HepG2 (cell line): Measurements from ENCODE around the gene CDC42EP5. TPM values are rescaled to one million over a fixed set of nuclear protein-coding genes. Genes with fewer than 3 reads are reported as not detected.
A peak's percentile ranks its signal among the peaks of the same experiment; 100 is the strongest.

Source experiments
- ARNT2 ChIP-seq: sonication (generic); formaldehyde crosslinking; IDR thresholded peaks from 2 replicates; pipeline ENCODE4 v1.8.0; 2022; ENCODE audit warnings: mild to moderate bottlenecking, low read depth, missing genetic modification reagents, moderate library complexity
- ATF7-NPFF ChIP-seq: sonication (generic); formaldehyde crosslinking; IDR thresholded peaks from 2 replicates; pipeline ENCODE4 v1.8.1; 2023; ENCODE audit warnings: mild to moderate bottlenecking, low read depth, missing genetic modification reagents, moderate library complexity
- CHCHD3 ChIP-seq: sonication (generic); formaldehyde crosslinking; IDR thresholded peaks from 2 replicates; pipeline ENCODE4 v1.8.0; 2022; ENCODE audit warnings: mild to moderate bottlenecking, missing genetic modification reagents, moderate library complexity
- FOXK2 ChIP-seq: fragments of 450-650 bp; IDR thresholded peaks from 2 replicates; pipeline ENCODE4 v1.6.1; 2016
- GATA4 ChIP-seq: sonication (generic); IDR thresholded peaks from 2 replicates; pipeline ENCODE4 v1.6.1; 2016; ENCODE audit warnings: antibody characterized with exemption, low read depth, borderline replicate concordance
- GATAD1 ChIP-seq: IDR thresholded peaks from 2 replicates; pipeline ENCODE4 v1.6.1; 2016; ENCODE audit warnings: missing genetic modification reagents, missing compliant biosample characterization
- HNF1B ChIP-seq: sonication (generic); formaldehyde crosslinking; IDR thresholded peaks from 2 replicates; pipeline ENCODE4 v1.5.1; 2020; ENCODE audit warnings: mild to moderate bottlenecking, moderate library complexity, missing genetic modification reagents
- HNRNPH1 ChIP-seq: fragments of 200-400 bp; formaldehyde crosslinking; optimal IDR thresholded peaks from 2 replicates; pipeline ENCODE3; 2017; ENCODE audit warnings: mild to moderate bottlenecking, low read depth, low read length
- HNRNPUL1 ChIP-seq: fragments of 200-400 bp; formaldehyde crosslinking; IDR thresholded peaks from 2 replicates; pipeline ENCODE4 v1.6.1; 2017; ENCODE audit warnings: low read depth, mild to moderate bottlenecking, low read length, moderate library complexity
- JUN ChIP-seq: sonication (generic); formaldehyde crosslinking; IDR thresholded peaks from 2 replicates; pipeline ENCODE4 v1.4.0; 2020; ENCODE audit warnings: mild to moderate bottlenecking, missing genetic modification reagents
- KDM5A ChIP-seq: fragments of 200-600 bp; sonication (generic); IDR thresholded peaks from 2 replicates; pipeline ENCODE4 v1.7.0; 2018; ENCODE audit warnings: antibody characterized with exemption, mild to moderate bottlenecking, low read length, borderline replicate concordance
- KMT2A ChIP-seq: sonication (generic); formaldehyde crosslinking; IDR thresholded peaks from 2 replicates; pipeline ENCODE4 v1.4.0; 2020; ENCODE audit warnings: missing genetic modification reagents
- MBNL3 ChIP-seq: fragments of 250-450 bp; sonication (Bioruptor Pico); conservative IDR thresholded peaks from 2 replicates; pipeline ENCODE4 v1.8.0; 2022; ENCODE audit warnings: mild to moderate bottlenecking, inconsistent platforms
- MED13 ChIP-seq: sonication (generic); formaldehyde crosslinking; IDR thresholded peaks from 2 replicates; pipeline ENCODE4 v1.5.0; 2020; ENCODE audit warnings: missing genetic modification reagents
- MYC ChIP-seq: sonication (generic); formaldehyde crosslinking; IDR thresholded peaks from 2 replicates; pipeline ENCODE4 v1.9.0; 2021; ENCODE audit warnings: missing genetic modification reagents, borderline replicate concordance
- NKX3-1 ChIP-seq: sonication (generic); formaldehyde crosslinking; IDR thresholded peaks from 2 replicates; pipeline ENCODE4 v1.5.0; 2020; ENCODE audit warnings: missing genetic modification reagents
- RBAK ChIP-seq: sonication (generic); formaldehyde crosslinking; IDR thresholded peaks from 2 replicates; pipeline ENCODE4 v1.5.1; 2020; ENCODE audit warnings: mild to moderate bottlenecking, missing genetic modification reagents
- SAP130 ChIP-seq: IDR thresholded peaks from 2 replicates; pipeline ENCODE4 v1.6.1; 2016; ENCODE audit warnings: low read depth
- SPEN ChIP-seq: sonication (generic); formaldehyde crosslinking; IDR thresholded peaks from 2 replicates; pipeline ENCODE4 v1.5.1; 2020; ENCODE audit warnings: low read depth, mild to moderate bottlenecking, missing genetic modification reagents
- TBP ChIP-seq: sonication (generic); formaldehyde crosslinking; IDR thresholded peaks from 2 replicates; pipeline ENCODE4 v1.5.0; 2020; ENCODE audit warnings: missing genetic modification reagents
- THAP8 ChIP-seq: sonication (generic); formaldehyde crosslinking; IDR thresholded peaks from 2 replicates; pipeline ENCODE4 v1.5.1; 2020; ENCODE audit warnings: missing genetic modification reagents, mild to moderate bottlenecking, borderline replicate concordance
- XRCC5 ChIP-seq: fragments of 200-400 bp; formaldehyde crosslinking; optimal IDR thresholded peaks from 2 replicates; pipeline ENCODE3; 2017; ENCODE audit warnings: mild to moderate bottlenecking, low read length
- ZFP91 ChIP-seq: sonication (generic); formaldehyde crosslinking; IDR thresholded peaks from 2 replicates; pipeline ENCODE4 v1.9.0; 2022; ENCODE audit warnings: missing genetic modification reagents, mild to moderate bottlenecking, borderline replicate concordance
- ZNF138 ChIP-seq: sonication (generic); formaldehyde crosslinking; IDR thresholded peaks from 2 replicates; pipeline ENCODE4 v1.5.0; 2020; ENCODE audit warnings: mild to moderate bottlenecking, low read depth, missing genetic modification reagents
- ZNF274 ChIP-seq: sonication (generic); formaldehyde crosslinking; IDR thresholded peaks from 2 replicates; pipeline ENCODE4 v1.5.1; 2020; ENCODE audit warnings: mild to moderate bottlenecking, missing genetic modification reagents
- ZNF546 ChIP-seq: sonication (generic); formaldehyde crosslinking; conservative IDR thresholded peaks from 2 replicates; pipeline ENCODE4 v1.8.1; 2023; ENCODE audit warnings: mild to moderate bottlenecking, missing genetic modification reagents
- ZNF552 ChIP-seq: sonication (generic); formaldehyde crosslinking; IDR thresholded peaks from 2 replicates; pipeline ENCODE4 v1.9.0; 2022; ENCODE audit warnings: missing genetic modification reagents, mild to moderate bottlenecking, borderline replicate concordance
- ZNF788 ChIP-seq: sonication (generic); formaldehyde crosslinking; IDR thresholded peaks from 2 replicates; pipeline ENCODE4 v1.5.0; 2020; ENCODE audit warnings: mild to moderate bottlenecking, missing genetic modification reagents, borderline replicate concordance
- polyA plus RNA-seq, 8 experiments: library from polyadenylated mRNA; depleted of rRNA in 3 of 8; stranded (reverse) in 7 of 8; unstranded in 1 of 8; fragments of >200 nt; fragmentation: Illumina TruSeq in 4 of 8; extraction: Trizol in 4 of 8; gene quantifications; 2 replicates each; pipeline versions ENCODE4 v1.2.1 to v1.2.3, GENCODE V29; 2011 to 2016; ENCODE audit warnings: low read depth in 4 of 8, missing spikeins in 1 of 8, mixed read lengths in 1 of 8; ENCODE audit not compliant: insufficient read depth in 1 of 8
- total RNA-seq, 5 experiments: library from RNA; depleted of rRNA; stranded (reverse); fragments of >200 nt; fragmentation: Illumina TruSeq; extraction: Trizol; gene quantifications; 2 replicates each; pipeline ENCODE4 v1.2.3, GENCODE V29; 2016; ENCODE audit warnings: low read depth in 1 of 5

The CDC42EP5 gene
- total and polyA plus RNA-seq, 2 of the 13 experiments (the other 11 are each of a cell fraction or from before 2014, with no cell fraction given) = 0.41 to 1.6 TPM

- TF ChIP-seq GATAD1 (CRISPR knock-in tag) (peak; percentile 62; the same call in 1 of the 2 replicates), MBNL3 (no peak), HNF1B (CRISPR knock-in tag) (peak; percentile 76), FOXK2 (no peak), NKX3-1 (CRISPR knock-in tag) (peak; percentile 89), XRCC5 (peak; percentile 61), JUN (CRISPR knock-in tag) (no peak), TBP (CRISPR knock-in tag) (no peak), MED13 (CRISPR knock-in tag) (0 out of 2 replicates have a peak, but pooled peaks have one; percentile 52), KDM5A (no peak), CHCHD3 (CRISPR knock-in tag) (0 out of 2 replicates have a peak, but pooled peaks have one; percentile 79), HNRNPH1 (no peak), ZFP91 (CRISPR knock-in tag) (peak; percentile 85), KMT2A (CRISPR knock-in tag) (0 out of 2 replicates have a peak, but pooled peaks have one; percentile 11), ATF7-NPFF (CRISPR knock-in tag) (peak; percentile 92), ARNT2 (CRISPR knock-in tag) (peak; percentile 59; the same call in 1 of the 2 replicates), ZNF552 (CRISPR knock-in tag) (peak; percentile 79; the same call in 1 of the 2 replicates), MYC (peak; percentile 93; the same call in 1 of the 2 replicates), HNRNPUL1 (no peak), GATA4 (no peak), RBAK (no peak), SAP130 (CRISPR knock-in tag) (peak; percentile 43), ZNF546 (CRISPR knock-in tag) (peak; percentile 75; the same call in 1 of the 2 replicates), THAP8 (peak; percentile 28; the same call in 1 of the 2 replicates), ZNF788 (peak; percentile 77), ZNF274 (CRISPR knock-in tag) (peak; percentile 33; the same call in 1 of the 2 replicates), SPEN (CRISPR knock-in tag) (peak; percentile 23), ZNF138 (CRISPR knock-in tag) (peak; percentile 75)
Observed at GRCh38 chr19:54462655-54463530, 10.2 kb downstream of the CDC42EP5 start (continued).
